Measurements from ENCODE around the gene DBX1.
"Not testable (repeated sequence)": the region's sequence is repeated elsewhere in the genome, so short reads cannot be mapped to it uniquely, and the experiment has no call there.

The DBX1 gene, protein sequence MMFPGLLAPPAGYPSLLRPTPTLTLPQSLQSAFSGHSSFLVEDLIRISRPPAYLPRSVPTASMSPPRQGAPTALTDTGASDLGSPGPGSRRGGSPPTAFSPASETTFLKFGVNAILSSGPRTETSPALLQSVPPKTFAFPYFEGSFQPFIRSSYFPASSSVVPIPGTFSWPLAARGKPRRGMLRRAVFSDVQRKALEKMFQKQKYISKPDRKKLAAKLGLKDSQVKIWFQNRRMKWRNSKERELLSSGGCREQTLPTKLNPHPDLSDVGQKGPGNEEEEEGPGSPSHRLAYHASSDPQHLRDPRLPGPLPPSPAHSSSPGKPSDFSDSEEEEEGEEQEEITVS

DNA sequence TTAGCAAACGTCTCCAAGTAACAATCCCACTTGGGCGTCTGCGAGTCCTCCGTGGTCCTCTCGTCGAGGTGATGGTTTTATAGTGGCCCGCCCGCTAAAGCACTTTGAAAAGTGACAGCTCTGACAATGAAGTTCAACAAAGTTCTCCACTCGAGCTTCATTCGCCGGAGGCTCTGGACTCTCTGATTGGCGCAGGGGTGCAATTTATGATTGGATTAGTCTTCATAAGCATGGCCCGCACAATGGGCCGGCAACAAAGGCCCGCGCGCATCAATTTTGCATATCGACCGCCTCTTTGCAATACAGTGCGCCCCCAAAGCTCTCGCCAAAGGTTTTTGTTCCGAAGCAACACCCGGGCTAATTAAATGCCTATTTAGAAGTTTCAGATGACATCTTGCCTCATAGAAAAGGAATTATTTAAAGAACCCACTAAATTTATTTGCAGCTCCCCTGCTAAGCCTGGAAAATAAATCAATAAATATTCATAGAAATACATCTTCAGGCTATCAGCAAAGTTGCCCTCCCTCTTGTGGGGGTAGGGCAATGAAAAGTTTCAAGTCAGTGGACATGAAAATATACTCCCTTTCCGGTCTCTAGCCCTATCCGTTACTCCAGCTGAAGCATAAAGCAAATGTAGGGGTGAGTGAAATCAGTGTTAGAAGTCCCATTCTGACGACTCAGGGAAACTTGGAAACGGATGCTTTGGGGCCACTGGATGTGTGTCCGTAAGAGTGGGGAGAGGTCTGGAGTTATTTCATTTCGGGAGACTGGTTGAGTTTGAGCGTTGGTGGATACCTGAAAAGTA is at the start of gene DBX1:
TSS of gene DBX1 (minus strand) at position 51 of the 805 bp plus-strand sequence. CDS start 151 bp downstream, outside the sequence.
- DNase-seq (ENCODE audit: low spot score), result no peak

DNA sequence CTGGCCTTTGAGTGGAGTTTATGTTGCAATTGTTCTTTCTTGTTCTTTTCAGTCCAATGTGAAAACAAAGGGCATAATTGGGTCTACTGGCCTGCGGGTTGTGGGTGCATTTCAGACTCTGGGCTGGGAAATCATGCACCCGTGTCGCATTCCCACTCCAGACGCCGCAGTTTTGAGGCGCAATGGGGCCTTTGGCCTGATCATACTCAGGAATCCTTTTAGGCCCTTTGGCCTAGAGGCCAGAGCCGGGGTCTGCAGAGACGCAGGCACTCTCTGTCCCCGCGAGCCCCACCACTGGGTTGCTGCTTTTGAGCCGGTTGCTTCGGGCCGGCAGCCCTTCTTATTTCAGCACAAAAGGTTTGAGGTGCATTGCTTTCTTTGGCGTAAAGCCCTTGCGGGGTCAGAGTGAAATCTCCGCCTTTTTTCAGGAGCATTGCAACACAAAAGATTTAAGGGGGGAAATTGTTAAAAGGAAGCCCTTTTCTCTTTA is 48.4 kb upstream of the DBX1 start:
- no peak for DNase-seq (ENCODE audit: low spot score)

DNA sequence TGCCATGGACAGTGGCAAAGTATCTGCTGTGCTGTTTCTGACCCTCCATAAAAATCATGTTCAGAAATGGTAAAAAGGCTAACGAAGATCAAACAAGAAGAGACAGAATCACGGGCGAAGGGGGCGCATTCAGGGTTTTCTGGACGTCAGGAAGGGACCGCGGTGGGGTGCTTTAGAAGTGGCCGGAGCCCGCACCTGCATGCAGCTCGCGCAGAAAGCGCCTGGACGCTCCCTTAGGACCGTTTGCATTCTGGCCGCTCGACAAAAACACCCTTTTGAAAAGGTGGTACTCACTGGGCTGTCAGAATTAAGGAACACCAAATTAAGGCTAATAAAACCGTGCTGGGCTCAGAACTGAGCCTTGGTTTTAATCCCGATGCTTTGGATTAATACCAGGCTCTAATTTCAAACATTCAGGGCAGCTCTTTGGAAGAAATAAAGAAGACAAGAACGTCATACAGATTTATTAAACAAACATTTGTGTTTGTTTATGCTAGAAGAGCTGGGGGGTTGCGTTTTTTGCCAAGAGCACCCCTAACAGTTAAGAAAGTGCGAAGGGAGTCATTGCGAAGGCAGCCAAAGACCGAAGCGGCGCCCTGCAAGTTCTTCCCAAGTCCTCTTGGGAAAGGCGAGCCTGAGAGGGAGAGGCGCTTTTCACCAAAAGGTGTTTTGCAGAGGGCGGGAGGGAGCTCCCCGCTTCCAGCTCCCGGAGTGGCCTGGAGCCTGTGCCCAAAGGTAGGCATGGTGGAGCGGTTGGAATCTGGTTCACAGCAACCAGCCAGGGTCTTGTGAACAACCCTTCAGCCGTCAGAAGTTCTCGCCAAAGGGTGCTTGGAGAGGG is 47.7 kb upstream of the DBX1 start:
- DNase-seq (ENCODE audit: low spot score), result no peak

DNA sequence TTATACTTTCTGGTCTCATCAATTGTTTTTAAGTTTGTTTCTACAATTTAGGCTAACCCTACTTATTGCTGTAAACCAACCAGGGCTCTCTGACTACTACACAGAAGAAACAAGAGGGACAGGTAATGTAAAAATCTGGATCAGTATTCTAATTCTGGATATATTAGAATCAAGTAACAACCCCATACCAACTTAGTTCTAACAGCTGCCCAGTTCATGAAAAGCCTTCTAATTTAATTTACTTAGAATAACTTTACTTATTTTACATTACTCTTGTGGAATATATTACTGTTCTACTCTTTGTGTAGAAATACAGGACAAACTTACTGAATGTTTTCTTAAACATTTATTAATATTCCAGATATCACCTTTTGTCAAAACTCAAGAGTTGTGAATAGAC is 45.5 kb upstream of the DBX1 start:
- no peak for DNase-seq (ENCODE audit: low spot score)

DNA sequence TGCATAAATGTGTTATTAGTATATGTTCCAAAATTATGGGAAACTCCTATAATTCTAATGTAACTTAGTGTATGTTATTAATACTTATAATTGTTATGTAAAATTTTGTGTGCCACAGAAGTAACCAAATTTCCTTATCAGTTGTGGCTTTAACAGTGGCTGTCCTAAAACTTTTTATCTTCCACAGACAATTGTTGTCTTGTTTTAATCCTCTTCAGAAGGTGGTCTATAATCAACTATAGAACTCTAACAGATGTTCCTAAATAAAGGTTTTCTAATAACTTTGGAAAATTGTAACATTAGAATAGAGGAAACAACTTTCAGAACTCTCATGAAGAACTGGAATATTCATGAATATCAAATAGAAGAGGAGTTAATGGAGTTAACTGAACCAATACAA is 44.4 kb upstream of the DBX1 start:
- no peak for DNase-seq (ENCODE audit: low spot score)

DNA sequence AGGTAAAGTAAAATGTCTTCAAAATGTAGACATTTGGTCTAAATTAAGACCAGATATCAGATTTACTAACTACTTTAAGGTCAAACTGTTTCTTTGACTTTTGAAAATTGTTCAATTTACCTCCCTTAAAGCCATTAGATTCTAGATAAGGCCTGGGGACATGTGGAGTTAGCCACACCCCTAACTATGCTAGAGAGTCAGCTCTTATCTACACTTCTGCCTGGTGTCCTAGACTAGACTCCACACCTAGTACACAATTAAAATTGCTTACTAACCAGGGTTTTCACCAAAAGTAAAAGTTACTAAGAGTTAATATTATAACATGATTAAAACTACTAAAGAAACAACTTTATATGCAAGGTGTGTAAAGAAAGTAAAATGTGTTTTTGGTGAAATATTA is 43.6 kb upstream of the DBX1 start:
- no peak for DNase-seq (ENCODE audit: low spot score)

DNA sequence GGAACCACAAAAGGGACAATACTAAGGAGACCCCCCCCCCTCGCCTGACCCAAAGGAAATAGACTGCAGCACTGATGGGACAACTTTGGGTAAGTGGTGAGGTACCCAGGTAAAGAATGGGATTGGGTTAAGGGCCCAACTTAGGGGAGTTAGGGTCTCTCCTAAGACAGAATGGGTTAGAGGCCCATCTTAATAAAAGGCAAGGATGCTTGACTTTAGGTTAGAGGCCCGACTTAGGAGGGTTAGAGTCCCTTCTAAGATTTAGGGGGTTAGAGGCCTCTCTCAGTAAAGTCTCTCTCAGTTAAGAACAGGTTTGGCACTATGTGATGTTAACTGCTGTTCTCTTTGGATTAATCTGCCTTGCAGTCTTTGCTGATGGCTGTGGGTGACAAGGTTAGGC is 41.0 kb upstream of the DBX1 start:
- DNase-seq (ENCODE audit: low spot score), result no peak

DNA sequence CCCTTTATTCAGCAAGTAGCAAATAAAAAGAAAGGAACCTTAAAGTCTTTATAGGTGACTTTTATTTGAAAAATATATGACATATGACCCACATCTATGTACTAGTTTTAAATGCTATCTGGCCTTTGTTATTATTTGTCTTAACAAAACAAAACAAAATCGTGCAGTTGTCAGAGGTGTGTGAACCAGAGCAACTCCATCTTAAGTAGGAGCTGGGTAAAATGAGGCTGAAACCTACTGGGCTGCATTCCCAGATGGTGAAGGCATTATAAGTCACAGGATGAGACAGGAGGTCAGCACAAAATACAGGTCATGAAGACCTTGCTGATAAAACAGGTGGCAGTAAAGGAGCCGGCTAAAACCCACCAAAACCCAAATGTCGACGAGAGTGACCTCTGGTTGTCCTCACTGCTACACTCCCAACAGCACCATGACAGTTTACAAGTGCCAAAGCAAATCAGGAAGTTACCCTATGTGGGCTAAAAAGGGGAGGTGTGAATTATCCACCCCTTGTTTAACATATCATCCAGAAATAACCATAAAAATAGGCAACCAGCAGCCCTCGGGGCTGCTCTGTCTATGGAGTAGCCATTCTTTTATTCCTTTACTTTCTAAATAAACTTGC is 40.2 kb upstream of the DBX1 start:
- not testable (repeated sequence) for DNase-seq (ENCODE audit: low spot score)

DNA sequence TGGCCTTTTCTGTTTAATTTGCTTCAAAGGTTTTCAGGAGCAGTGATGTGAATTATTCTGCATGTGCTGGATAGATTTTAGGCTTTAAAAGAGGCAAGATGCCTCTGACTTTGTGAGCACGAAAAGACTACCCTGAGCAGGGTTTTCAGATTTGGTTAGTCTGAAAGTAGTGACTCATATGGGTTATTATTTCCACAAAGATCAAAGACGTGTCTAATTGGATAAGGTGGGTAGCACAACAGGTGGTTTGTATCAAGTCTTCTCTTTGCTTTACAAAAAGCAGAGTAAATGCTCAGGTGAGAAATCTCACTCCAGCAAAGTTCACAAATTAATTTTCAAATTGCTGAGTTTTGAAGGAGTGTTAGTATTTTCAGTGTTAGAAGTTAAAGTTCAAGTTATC is 37.6 kb upstream of the DBX1 start:
- DNase-seq (ENCODE audit: low spot score), result no peak

DNA sequence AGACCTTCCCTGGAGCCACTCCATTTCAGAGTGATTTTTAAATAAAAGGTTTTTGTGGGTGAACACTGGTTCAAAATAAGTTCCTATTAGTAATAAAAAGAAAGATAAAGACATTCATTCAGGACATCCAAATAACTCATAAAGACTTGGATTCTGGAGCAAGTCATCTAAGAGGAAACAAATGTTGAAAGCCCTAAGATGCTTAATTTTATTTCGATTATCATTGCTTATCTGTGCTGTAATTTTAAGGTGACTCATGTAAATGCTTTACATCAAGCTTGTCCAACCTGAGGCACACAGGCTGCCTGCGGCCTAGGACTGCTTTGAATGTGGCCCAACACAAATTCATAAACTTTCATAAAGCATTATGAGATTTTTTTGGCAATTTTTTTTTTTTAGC is 34.2 kb upstream of the DBX1 start:
- no peak for DNase-seq (ENCODE audit: low spot score)

DNA sequence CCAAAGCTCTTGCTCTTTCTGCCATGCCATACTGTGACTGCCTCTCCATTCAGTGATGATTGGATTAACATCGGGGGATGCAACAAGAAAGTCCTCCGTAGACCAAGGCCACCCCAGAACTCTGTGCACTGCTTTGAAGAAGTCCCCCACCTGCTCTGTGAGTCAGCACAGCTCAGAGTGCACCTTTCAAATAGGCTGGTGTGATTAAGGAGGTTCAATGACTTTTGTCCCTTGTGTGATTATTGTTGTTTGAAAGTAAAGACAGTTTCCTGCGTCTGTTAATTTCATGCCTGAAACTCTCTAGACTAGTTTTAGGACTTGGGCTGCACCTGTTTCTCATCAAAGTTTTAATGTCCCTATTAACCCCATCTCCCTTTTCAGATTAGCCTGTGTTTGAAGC is 33.0 kb upstream of the DBX1 start:
- DNase-seq (ENCODE audit: low spot score), result no peak

DNA sequence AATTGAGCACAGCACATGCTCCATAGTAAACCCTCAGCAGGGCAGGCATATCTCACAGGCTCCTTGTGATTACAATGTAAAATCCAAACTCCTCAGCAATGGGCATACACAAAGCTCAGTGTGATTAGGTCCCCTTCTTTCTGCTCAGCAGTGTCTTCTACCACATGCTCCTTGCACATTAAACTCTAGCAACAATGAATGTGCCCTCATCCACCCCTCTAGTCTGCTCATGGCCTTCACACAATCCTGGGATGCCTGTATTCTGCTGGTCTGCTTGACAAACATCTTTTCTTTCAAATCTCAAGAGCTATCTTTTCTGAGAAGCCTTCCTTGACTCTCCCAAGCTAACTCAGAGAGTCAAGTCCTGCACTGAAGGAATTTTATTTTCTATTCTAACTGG is 32.4 kb upstream of the DBX1 start:
- no peak for DNase-seq (ENCODE audit: low spot score)

DNA sequence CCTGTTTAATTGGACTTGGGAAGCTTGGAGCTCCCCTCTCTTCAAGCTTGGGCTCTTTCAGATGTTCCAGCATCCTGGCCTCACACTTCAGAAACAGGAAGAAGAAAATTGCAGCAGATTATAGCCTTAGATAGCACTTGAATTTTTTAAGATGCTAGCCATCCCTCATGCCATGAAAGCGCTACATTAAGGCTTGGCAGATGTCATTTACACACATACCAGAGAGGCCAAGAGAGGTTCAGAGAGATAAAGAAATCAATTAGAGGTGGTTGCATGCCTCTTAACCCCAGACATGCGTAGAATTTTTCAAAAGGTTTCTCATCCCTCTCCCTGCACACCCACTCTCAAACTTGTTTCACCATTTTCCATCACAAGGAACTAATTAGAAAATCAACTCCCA is 31.9 kb upstream of the DBX1 start:
- DNase-seq (ENCODE audit: low spot score), result no peak

DNA sequence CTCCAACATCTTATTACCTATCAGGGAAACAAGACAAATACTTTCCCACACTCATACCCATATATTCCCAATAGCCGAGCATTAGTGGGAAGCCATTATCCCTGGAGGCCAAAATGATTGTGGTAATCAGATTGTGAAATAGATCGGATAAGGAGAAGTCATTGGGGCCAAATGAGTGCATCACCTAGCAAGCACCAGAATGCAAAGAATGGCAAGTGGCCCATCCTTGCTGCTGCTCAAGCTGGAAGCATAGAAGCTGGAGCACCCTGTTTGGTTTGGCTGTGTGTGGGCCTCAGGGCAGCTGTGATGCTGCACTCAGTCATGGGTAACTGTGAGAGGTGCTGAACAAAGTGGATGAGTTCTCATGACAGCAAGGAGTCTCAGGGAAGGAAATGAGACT is 18.7 kb upstream of the DBX1 start:
- no peak for DNase-seq (ENCODE audit: low spot score)

DNA sequence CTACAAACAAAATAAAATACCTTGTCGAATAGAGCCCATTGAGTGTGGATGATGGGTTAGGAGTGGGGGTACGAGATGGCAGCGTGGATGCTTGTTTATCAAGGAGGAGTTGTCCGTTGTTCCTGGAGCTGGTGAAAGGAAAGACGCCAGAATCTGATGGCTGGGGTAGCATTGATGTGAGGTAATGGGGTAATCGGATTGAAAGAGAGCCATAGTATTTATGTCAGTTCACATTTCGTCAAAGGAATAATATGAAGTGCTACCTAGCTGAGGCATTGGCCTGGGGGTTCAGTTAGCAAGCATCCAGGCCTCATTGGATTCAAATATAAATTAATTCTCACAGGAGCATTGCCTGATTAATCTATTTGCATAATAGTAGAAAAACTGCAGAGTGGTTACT is 16.9 kb upstream of the DBX1 start:
- no peak for DNase-seq (ENCODE audit: low spot score)

DNA sequence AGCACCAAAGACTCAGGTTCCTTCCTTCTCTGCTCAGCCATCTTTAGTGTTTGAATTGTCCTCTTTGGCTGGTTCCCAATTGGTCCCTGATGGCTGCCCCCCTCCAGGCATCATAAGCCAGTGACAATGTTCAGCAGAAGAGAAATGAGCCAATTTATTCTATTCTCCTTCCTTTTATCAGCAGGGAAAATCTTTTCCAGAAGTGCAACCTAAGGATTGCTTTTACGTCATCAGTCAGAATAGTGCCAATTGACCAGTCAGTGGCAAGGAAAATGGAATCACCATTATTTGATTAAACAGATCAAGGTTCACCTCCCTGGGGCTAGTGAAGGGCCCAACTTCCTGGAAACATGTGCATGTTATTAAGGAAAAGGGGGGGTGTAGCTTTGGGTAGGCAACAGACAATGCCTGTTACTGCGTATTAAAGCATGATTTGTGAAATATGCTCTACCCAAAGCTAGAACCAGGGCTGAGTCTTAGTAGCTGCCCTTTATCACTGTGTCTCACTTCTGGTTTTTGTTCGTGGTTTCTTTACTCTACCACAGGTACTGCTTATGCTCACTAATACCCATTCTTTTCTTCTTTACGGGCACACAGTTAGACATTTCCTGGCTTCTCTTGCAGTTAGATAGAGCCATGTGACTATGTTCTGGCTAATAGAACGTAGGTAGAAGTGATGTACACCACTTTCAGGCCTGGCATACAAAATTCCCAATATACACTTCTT is 12.6 kb upstream of the DBX1 start:
- no peak for DNase-seq (ENCODE audit: low spot score)

DNA sequence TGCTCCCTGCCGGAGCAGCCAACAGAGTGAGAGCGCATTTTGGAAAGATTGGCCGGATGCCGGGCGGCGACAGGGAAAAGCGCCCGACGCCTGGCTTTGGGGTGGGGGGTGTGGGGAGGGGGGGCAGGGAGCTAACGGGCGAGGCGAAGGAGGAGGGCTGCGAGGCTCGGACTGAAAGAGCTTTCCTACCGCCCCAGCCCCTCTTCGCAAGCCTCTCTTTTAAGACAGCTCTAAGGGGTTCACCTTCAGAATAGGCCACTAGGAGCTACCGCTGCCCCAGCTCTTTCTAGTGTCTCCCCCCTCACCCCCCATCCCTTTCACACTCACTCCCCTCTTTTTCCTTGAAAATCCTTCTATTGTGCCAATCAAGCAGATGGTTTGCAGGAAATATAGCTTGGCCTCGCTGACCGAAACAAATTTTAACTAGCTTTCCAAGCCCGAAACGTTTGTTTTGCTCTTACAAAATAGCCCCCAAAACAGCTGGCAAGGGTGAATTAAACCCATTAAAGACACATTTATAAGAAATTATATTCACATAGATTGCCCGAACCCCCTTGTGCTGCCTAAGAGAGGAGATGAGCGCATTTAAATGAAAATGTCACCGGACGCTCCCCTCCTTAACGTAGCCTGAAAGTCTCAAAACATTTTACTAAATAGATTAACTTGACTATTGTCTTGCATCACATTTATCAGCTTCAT is 3.7 kb upstream of the DBX1 start:
- DNase-seq (ENCODE audit: low spot score), result no peak

DNA sequence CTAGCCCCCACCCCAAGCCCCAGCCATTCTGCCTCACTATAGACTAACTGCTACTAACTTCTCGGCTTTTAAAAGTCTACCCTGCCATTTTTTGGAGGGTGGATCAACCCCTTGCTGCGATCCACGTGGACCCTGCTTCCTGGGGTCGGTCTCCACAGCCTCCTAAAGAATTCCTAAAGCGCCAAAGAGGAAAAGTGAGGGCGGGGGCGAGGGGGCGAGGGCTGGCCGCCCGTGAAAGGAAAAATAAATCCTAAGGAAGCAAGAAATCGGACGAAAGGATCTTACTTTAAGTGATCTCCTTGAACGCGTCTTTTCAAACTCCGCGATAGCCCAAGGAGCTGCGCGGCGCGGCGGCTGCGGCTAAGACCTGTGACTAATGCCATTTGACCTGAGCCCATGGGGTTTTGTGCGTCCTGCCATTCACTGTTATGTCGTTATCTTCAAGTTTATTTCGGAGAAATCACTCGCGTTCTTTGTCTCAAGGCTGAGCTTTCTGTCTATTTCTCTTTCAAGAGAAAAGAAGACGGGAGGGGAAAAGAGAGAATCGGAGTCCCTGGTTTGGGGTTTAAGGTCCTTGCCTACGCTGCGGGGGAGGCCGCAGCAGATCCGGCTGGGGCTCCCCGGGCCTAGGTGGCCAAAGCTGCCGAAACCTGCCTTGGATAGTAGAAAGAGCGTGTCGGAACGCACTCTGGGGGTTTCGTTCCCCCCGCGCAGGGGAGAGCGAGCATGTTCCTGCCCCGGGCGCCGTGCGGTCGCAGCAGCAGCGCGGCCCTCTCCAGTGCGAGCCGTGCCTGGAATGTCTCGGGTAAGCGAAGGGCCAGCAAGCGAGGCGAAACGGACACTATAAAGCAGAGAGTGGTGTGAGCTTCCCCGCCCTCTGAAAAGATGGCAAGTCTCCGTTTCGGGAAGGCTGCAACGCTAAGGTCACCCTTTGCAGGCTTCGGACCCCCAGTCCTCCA is 2.8 kb upstream of the DBX1 start:
- DNase-seq (ENCODE audit: low spot score), result peak; percentile 55

DNA sequence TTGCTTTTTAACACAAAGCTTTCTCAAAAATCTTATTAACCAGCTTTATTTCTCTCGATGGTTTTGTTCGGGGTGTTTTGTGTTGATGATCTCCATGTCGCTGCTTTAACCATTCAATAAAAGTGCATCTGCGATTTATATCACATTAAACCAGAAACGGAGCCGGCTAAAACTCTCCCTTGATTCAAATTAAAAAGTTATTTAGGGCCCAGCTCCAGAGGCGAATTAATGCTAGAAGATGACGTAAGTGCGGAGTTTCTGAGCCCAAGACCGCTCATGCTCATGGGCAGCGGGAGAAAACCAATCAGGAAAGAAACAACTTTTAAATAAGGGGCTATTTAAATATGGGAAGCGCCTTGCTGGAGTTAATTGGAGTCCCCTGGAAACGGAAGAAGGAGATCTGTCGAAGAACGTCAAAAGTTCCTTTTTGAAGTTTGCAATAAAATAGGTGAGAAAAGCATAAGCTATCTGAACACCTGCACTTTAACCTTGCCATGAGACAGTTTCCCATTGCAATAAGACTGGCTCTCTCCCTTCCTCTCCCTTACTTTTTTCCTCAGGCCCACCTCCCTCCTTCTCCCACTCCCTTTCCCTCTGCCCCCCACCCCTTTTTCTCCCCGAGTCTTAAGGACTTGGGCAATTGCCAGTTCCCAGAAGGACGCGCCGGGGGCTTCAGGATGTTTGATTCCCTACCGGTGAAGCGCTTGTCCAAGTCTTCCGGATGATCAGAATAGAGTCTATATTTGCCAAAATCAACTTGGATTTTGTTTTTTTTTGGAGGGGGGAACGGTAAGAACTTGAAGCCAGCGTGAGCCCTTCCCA is 1.9 kb upstream of the DBX1 start:
- no peak for DNase-seq (ENCODE audit: low spot score)
